Measurements from ENCODE around the gene PIP4K2A.

PIP4K2A gene

GRCh38 chr10:22681301-22681700 lies 33.1 kb downstream of the PIP4K2A start:
- no peak overlapping the region for H3K4me3 ChIP-seq (ENCODE audit: low read length)
- no peaks in the 10 kb centered on the region for H3K27me3 ChIP-seq (ENCODE audit: insufficient read depth, low read length)
- H3K9ac ChIP-seq (ENCODE audit: low read depth, low read length), result no peak overlapping the region
- H3K9me3 ChIP-seq (ENCODE audit: insufficient read depth, low read depth, low read length), result no peaks in the 10 kb centered on the region
- H3K36me3 ChIP-seq (ENCODE audit: insufficient read depth, low read length), result no peaks in the 10 kb centered on the region
- 57% methylated on average over 1 of the region's 1 CpG for WGBS
- peaks cover 53% of the 10 kb centered on the region for H3K4me1 ChIP-seq (ENCODE audit: insufficient read depth, low read length)
- H3K27ac ChIP-seq (ENCODE audit: low read depth, low read length), result no peak overlapping the region

GRCh38 chr10:22679608-22680007 lies 34.8 kb downstream of the PIP4K2A start:
- H3K4me3 ChIP-seq (ENCODE audit: low read length), result no peak overlapping the region
- no peaks in the 10 kb centered on the region for H3K9me3 ChIP-seq (ENCODE audit: insufficient read depth, low read depth, low read length)
- no peaks in the 10 kb centered on the region for H3K27me3 ChIP-seq (ENCODE audit: insufficient read depth, low read length)
- H3K4me1 ChIP-seq (ENCODE audit: insufficient read depth, low read length), result peaks cover 49% of the 10 kb centered on the region
- H3K9ac ChIP-seq (ENCODE audit: low read depth, low read length), result no peak overlapping the region
- no peaks in the 10 kb centered on the region for H3K36me3 ChIP-seq (ENCODE audit: insufficient read depth, low read length)
- 83% methylated on average over 1 of the region's 1 CpG for WGBS
- no peak overlapping the region for H3K27ac ChIP-seq (ENCODE audit: low read depth, low read length)

- no peaks in the 10 kb centered on the region for H3K27me3 ChIP-seq (ENCODE audit: insufficient read depth, low read length)
- peaks cover 49% of the 10 kb centered on the region for H3K4me1 ChIP-seq (ENCODE audit: insufficient read depth, low read length)
- H3K27ac ChIP-seq (ENCODE audit: low read depth, low read length), result no peak overlapping the region
- H3K9ac ChIP-seq (ENCODE audit: low read depth, low read length), result no peak overlapping the region
- H3K9me3 ChIP-seq (ENCODE audit: insufficient read depth, low read depth, low read length), result no peaks in the 10 kb centered on the region
- no peaks in the 10 kb centered on the region for H3K36me3 ChIP-seq (ENCODE audit: insufficient read depth, low read length)
- H3K4me3 ChIP-seq (ENCODE audit: low read length), result no peak overlapping the region
- WGBS, result 96% methylated on average over 5 of the region's 5 CpGs
Observed at GRCh38 chr10:22677333-22677732, 37.0 kb downstream of the PIP4K2A start.

DNA sequence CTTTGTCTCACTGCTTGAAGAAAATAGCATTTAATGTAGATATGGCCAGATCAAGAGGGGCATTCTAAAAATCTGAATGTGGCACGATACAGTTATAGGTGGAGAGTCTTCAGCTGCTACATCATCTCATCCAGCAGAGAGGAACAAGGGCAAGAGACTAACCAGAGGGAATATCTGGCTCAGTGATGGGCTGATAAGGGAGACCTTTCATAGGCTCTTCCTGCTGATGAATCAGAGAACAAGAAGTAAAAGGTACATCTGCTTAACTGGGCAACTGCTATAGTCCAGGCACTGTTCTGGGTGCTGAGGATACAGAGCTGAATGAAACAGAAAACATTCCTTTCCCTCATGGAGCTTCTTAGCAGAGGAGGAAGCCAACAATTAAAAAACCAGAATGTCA lies 37.9 kb downstream of the PIP4K2A start:
- Histone ChIP-seq H3K4me3 (ENCODE audit: low read length) (no peak overlapping the region), H3K27ac (ENCODE audit: low read depth, low read length) (no peak overlapping the region), H3K27me3 (ENCODE audit: insufficient read depth, low read length) (no peaks in the 10 kb centered on the region), H3K9me3 (ENCODE audit: insufficient read depth, low read depth, low read length) (no peaks in the 10 kb centered on the region), H3K9ac (ENCODE audit: low read depth, low read length) (no peak overlapping the region), H3K36me3 (ENCODE audit: insufficient read depth, low read length) (no peaks in the 10 kb centered on the region), H3K4me1 (ENCODE audit: insufficient read depth, low read length) (peaks cover 49% of the 10 kb centered on the region)
- WGBS, result 100% methylated on average over 1 of the region's 1 CpG

- Histone ChIP-seq H3K9me3 (ENCODE audit: insufficient read depth, low read depth, low read length) (no peaks in the 10 kb centered on the region), H3K4me3 (ENCODE audit: low read length) (no peak overlapping the region), H3K27me3 (ENCODE audit: insufficient read depth, low read length) (no peaks in the 10 kb centered on the region), H3K27ac (ENCODE audit: low read depth, low read length) (no peak overlapping the region), H3K4me1 (ENCODE audit: insufficient read depth, low read length) (peaks cover 39% of the 10 kb centered on the region), H3K9ac (ENCODE audit: low read depth, low read length) (no peak overlapping the region), H3K36me3 (ENCODE audit: insufficient read depth, low read length) (no peaks in the 10 kb centered on the region)
- 89% methylated on average over 3 of the region's 3 CpGs for WGBS
Observed at GRCh38 chr10:22674573-22674930, 39.8 kb downstream of the PIP4K2A start.

DNA sequence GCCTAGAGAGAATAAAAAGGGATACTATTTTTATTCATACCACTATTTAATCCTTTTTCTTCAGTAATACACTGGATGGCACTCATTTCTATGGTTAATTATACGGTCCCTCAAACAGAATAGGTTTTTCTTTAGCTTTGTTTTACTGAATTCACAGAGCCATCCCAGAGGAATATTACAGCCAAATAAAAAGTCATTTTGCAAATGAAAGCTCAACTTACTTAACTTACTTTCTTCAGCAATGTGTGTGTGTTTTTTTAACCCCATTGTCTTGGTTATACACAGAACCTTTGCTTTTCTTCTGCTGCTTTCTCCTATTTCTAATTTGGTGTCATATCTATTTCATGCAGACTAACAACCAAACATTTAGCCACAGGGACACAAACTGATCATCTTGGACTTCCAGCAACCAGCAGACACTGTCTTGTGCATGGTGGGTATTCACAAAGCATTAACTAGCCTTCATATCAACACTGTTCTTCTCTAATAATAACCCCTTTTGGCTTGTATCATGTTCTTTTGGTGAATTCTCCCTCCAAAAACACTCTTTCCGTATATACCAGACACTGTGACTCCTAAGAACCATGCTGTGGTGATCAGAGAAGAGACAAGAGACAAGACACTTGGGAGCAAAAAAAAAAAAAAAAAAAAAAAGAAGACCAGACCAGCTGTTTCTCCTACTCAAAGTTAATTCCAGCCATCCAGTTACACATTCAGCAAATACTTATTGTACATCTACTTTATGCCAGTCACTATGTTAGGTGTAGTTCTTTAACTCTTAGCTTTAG lies 40.4 kb downstream of the PIP4K2A start:
- no peaks in the 10 kb centered on the region for H3K9me3 ChIP-seq (ENCODE audit: insufficient read depth, low read depth, low read length)
- H3K27me3 ChIP-seq (ENCODE audit: insufficient read depth, low read length), result no peaks in the 10 kb centered on the region
- no peak overlapping the region for H3K9ac ChIP-seq (ENCODE audit: low read depth, low read length)
- peaks cover 43% of the 10 kb centered on the region for H3K4me1 ChIP-seq (ENCODE audit: insufficient read depth, low read length)
- H3K4me3 ChIP-seq (ENCODE audit: low read length), result no peak overlapping the region
- WGBS, result 86% methylated on average over 2 of the region's 2 CpGs
- no peaks in the 10 kb centered on the region for H3K36me3 ChIP-seq (ENCODE audit: insufficient read depth, low read length)
- H3K27ac ChIP-seq (ENCODE audit: low read depth, low read length), result peak overlapping the region; percentile 46; the same call in 1 of the 2 replicates

DNA sequence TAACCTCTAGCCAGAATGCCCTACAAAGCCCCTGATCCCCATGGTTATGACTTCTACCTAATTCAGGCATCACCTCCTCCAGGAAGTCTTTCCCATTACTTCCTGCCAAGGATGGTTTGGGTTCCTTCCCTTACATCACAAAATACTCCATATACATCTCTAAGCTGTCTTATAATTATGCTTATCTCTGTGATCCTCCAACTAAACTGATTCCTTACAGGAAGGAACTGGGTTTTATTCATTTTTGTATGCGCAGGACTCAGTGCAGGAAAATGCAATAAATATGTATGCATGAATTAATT lies 41.3 kb downstream of the PIP4K2A start:
- Histone ChIP-seq H3K4me1 (ENCODE audit: insufficient read depth, low read length) (peaks cover 51% of the 10 kb centered on the region), H3K9ac (ENCODE audit: low read depth, low read length) (no peak overlapping the region), H3K27ac (ENCODE audit: low read depth, low read length) (no peak overlapping the region), H3K9me3 (ENCODE audit: insufficient read depth, low read depth, low read length) (no peaks in the 10 kb centered on the region), H3K4me3 (ENCODE audit: low read length) (no peak overlapping the region), H3K36me3 (ENCODE audit: insufficient read depth, low read length) (no peaks in the 10 kb centered on the region), H3K27me3 (ENCODE audit: insufficient read depth, low read length) (no peaks in the 10 kb centered on the region)
- 80% methylated on average over 1 of the region's 1 CpG for WGBS

GRCh38 chr10:22672319-22673090 lies 41.9 kb downstream of the PIP4K2A start:
- H3K9me3 ChIP-seq (ENCODE audit: insufficient read depth, low read depth, low read length), result no peaks in the 10 kb centered on the region
- H3K27ac ChIP-seq (ENCODE audit: low read depth, low read length), result no peak overlapping the region
- peak overlapping the region; percentile 12; the same call in 1 of the 2 replicates for H3K4me3 ChIP-seq (ENCODE audit: low read length)
- H3K36me3 ChIP-seq (ENCODE audit: insufficient read depth, low read length), result no peaks in the 10 kb centered on the region
- H3K27me3 ChIP-seq (ENCODE audit: insufficient read depth, low read length), result no peaks in the 10 kb centered on the region
- H3K4me1 ChIP-seq (ENCODE audit: insufficient read depth, low read length), result peaks cover 51% of the 10 kb centered on the region
- no peak overlapping the region for H3K9ac ChIP-seq (ENCODE audit: low read depth, low read length)
- 74% methylated on average over 6 of the region's 7 CpGs for WGBS

GRCh38 chr10:22670788-22671187 lies 43.6 kb downstream of the PIP4K2A start:
- H3K9me3 ChIP-seq (ENCODE audit: insufficient read depth, low read depth, low read length), result no peaks in the 10 kb centered on the region
- no peak overlapping the region for H3K27ac ChIP-seq (ENCODE audit: low read depth, low read length)
- peaks cover 65% of the 10 kb centered on the region for H3K4me1 ChIP-seq (ENCODE audit: insufficient read depth, low read length)
- H3K4me3 ChIP-seq (ENCODE audit: low read length), result no peak overlapping the region
- WGBS, result 88% methylated on average over 5 of the region's 5 CpGs
- no peaks in the 10 kb centered on the region for H3K36me3 ChIP-seq (ENCODE audit: insufficient read depth, low read length)
- H3K9ac ChIP-seq (ENCODE audit: low read depth, low read length), result no peak overlapping the region
- H3K27me3 ChIP-seq (ENCODE audit: insufficient read depth, low read length), result no peaks in the 10 kb centered on the region

DNA sequence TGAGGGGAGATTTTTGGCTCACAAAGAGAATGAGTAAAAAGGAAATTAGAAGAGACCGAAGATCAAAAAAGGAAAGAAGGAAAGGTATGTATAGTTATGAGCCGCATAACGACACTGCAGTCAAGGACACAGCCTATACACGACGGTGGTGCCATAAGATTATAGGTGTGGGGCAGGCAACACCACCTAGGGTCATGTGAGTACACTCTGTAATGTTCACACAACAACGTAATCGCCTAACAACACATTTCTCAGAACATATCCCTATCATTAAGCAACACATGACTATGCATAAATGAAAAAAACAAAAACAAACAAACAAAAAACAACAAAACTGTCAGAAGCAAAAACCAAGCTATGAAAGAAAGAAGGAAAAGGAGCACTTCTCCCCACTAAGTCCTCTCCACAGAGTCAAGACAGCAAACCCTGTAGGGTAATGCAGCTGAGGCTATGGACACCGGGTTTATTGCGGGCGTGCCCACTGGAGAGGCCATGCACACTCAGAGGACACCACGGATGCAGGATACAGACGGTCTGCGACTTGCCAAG lies 45.1 kb downstream of the PIP4K2A start:
- no peak overlapping the region for H3K4me3 ChIP-seq (ENCODE audit: low read length)
- no peaks in the 10 kb centered on the region for H3K36me3 ChIP-seq (ENCODE audit: insufficient read depth, low read length)
- WGBS, result 92% methylated on average over 13 of the region's 13 CpGs
- H3K9ac ChIP-seq (ENCODE audit: low read depth, low read length), result no peak overlapping the region
- H3K4me1 ChIP-seq (ENCODE audit: insufficient read depth, low read length), result peaks cover 60% of the 10 kb centered on the region
- H3K9me3 ChIP-seq (ENCODE audit: insufficient read depth, low read depth, low read length), result no peaks in the 10 kb centered on the region
- H3K27me3 ChIP-seq (ENCODE audit: insufficient read depth, low read length), result no peaks in the 10 kb centered on the region
- H3K27ac ChIP-seq (ENCODE audit: low read depth, low read length), result no peak overlapping the region

GRCh38 chr10:22667093-22667480 lies 47.3 kb downstream of the PIP4K2A start:
- Histone ChIP-seq H3K27me3 (ENCODE audit: insufficient read depth, low read length) (no peaks in the 10 kb centered on the region), H3K9me3 (ENCODE audit: insufficient read depth, low read depth, low read length) (no peaks in the 10 kb centered on the region), H3K4me3 (ENCODE audit: low read length) (no peak overlapping the region), H3K27ac (ENCODE audit: low read depth, low read length) (no peak overlapping the region), H3K4me1 (ENCODE audit: insufficient read depth, low read length) (peaks cover 52% of the 10 kb centered on the region), H3K9ac (ENCODE audit: low read depth, low read length) (no peak overlapping the region), H3K36me3 (ENCODE audit: insufficient read depth, low read length) (no peaks in the 10 kb centered on the region)
- 100% methylated on average over 1 of the region's 2 CpGs for WGBS
